ENCODE results near the gene FHOD3.

DNA sequence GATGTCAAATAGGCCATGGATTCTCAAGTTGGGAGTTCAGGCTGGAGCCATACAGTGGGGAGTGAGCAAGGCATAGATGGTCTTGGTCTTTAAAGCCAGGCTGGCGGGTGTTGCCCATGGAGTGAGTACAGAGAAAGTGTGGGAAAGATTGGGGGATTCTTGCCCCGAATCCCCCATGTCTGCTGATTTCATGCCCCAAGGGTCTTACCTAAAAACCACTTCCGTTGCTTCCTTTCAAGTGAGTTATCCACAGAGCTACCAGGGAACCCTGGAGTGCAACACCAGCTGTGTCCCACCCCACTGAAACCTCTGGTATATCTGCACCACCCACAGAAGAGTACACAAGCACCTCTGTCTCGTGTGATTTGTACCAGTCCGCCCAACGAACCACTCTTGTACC, 31.4 kb downstream of the FHOD3 start:
- TF ChIP-seq, protein P1, sequence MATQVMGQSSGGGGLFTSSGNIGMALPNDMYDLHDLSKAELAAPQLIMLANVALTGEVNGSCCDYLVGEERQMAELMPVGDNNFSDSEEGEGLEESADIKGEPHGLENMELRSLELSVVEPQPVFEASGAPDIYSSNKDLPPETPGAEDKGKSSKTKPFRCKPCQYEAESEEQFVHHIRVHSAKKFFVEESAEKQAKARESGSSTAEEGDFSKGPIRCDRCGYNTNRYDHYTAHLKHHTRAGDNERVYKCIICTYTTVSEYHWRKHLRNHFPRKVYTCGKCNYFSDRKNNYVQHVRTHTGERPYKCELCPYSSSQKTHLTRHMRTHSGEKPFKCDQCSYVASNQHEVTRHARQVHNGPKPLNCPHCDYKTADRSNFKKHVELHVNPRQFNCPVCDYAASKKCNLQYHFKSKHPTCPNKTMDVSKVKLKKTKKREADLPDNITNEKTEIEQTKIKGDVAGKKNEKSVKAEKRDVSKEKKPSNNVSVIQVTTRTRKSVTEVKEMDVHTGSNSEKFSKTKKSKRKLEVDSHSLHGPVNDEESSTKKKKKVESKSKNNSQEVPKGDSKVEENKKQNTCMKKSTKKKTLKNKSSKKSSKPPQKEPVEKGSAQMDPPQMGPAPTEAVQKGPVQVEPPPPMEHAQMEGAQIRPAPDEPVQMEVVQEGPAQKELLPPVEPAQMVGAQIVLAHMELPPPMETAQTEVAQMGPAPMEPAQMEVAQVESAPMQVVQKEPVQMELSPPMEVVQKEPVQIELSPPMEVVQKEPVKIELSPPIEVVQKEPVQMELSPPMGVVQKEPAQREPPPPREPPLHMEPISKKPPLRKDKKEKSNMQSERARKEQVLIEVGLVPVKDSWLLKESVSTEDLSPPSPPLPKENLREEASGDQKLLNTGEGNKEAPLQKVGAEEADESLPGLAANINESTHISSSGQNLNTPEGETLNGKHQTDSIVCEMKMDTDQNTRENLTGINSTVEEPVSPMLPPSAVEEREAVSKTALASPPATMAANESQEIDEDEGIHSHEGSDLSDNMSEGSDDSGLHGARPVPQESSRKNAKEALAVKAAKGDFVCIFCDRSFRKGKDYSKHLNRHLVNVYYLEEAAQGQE (IDR thresholded peaks at IDR 0.05): no peak
- TF ChIP-seq, protein P2, sequence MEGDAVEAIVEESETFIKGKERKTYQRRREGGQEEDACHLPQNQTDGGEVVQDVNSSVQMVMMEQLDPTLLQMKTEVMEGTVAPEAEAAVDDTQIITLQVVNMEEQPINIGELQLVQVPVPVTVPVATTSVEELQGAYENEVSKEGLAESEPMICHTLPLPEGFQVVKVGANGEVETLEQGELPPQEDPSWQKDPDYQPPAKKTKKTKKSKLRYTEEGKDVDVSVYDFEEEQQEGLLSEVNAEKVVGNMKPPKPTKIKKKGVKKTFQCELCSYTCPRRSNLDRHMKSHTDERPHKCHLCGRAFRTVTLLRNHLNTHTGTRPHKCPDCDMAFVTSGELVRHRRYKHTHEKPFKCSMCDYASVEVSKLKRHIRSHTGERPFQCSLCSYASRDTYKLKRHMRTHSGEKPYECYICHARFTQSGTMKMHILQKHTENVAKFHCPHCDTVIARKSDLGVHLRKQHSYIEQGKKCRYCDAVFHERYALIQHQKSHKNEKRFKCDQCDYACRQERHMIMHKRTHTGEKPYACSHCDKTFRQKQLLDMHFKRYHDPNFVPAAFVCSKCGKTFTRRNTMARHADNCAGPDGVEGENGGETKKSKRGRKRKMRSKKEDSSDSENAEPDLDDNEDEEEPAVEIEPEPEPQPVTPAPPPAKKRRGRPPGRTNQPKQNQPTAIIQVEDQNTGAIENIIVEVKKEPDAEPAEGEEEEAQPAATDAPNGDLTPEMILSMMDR (IDR thresholded peaks at IDR 0.05): no peak
- no peak for TF ChIP-seq MYC (IDR thresholded peaks at IDR 0.05; ENCODE audit: borderline replicate concordance, low read length)
